K562 (cell line): ENCODE data around the gene RCOR1.

Experiments used
- CHCHD3 ChIP-seq: fragments of 250-450 bp; sonication (Bioruptor Pico); IDR thresholded peaks from 2 replicates; pipeline ENCODE4 v2.1.2; 2022; ENCODE audit warnings: mild to moderate bottlenecking
- CHD2 ChIP-seq: IDR thresholded peaks from 2 replicates; pipeline ENCODE4 v1.6.1; 2011; ENCODE audit warnings: low read depth, low read length
- CREBBP ChIP-seq: IDR thresholded peaks from one replicate; pipeline ENCODE4 v1.6.1; 2012; ENCODE audit warnings: low read depth, mild to moderate bottlenecking, control low read depth, inconsistent platforms, low read length
- CTCF ChIP-seq, 3 experiments: IDR thresholded peaks in 2 of 3; conservative IDR thresholded peaks in 1 of 3; 2 replicates each; pipeline ENCODE4 v1.5.1; 2011 to 2012; ENCODE audit warnings: low read length in 3 of 3, mild to moderate bottlenecking in 3 of 3, control low read depth in 2 of 3, improper control_type of control experiment in 1 of 3, inconsistent platforms in 1 of 3, low read depth in 1 of 3, mixed read lengths in 1 of 3, moderate library complexity in 1 of 3; ENCODE audit not compliant: insufficient read depth in 2 of 3
- ELF4 ChIP-seq: fragments of 450-650 bp; formaldehyde crosslinking; IDR thresholded peaks from 2 replicates; pipeline ENCODE4 v1.4.0; 2022; ENCODE audit warnings: missing genetic modification characterization
- FIP1L1 ChIP-seq: fragments of 200-400 bp; formaldehyde crosslinking; IDR thresholded peaks from 2 replicates; pipeline ENCODE4 v1.6.1; 2018; ENCODE audit warnings: mild to moderate bottlenecking, low read depth, low read length; ENCODE audit not compliant: poor library complexity, severe bottlenecking
- MXD1 ChIP-seq: fragments of 250-450 bp; sonication (Bioruptor Pico); IDR thresholded peaks from 2 replicates; pipeline ENCODE4 v1.8.0; 2021; ENCODE audit warnings: borderline replicate concordance, mild to moderate bottlenecking, moderate library complexity; ENCODE audit not compliant: poor library complexity, severe bottlenecking
- POLR2A ChIP-seq: fragments of 450-650 bp; conservative IDR thresholded peaks from 2 replicates; pipeline ENCODE4 v1.6.1; 2016
- RAD21 ChIP-seq, 2 experiments: fragments of 250-450 bp in 1 of 2; fragments of 450-650 bp in 1 of 2; sonication (Bioruptor Pico) in 1 of 2; formaldehyde crosslinking in 1 of 2; IDR thresholded peaks in 1 of 2; conservative IDR thresholded peaks in 1 of 2; 2 replicates each; pipeline versions ENCODE4 v1.4.0 to v1.8.0; 2020 to 2022; ENCODE audit warnings: mild to moderate bottlenecking in 2 of 2, moderate library complexity in 1 of 2
- RBM17 ChIP-seq: fragments of 200-400 bp; formaldehyde crosslinking; IDR thresholded peaks from 2 replicates; pipeline ENCODE4 v1.6.1; 2017; ENCODE audit warnings: low read depth, mild to moderate bottlenecking, low read length, borderline replicate concordance
- TARDBP ChIP-seq: fragments of 450-650 bp; IDR thresholded peaks from 2 replicates; pipeline ENCODE4 v1.6.1; 2016
- ZNF12 ChIP-seq: sonication (generic); formaldehyde crosslinking; IDR thresholded peaks from 2 replicates; pipeline ENCODE4 v1.4.0; 2020; ENCODE audit warnings: mild to moderate bottlenecking, missing genetic modification reagents
- ZNF274 ChIP-seq: IDR thresholded peaks from 2 replicates; pipeline ENCODE4 v1.6.1; 2011; ENCODE audit warnings: low read depth, mild to moderate bottlenecking, low read length, moderate library complexity, borderline replicate concordance
- ZNF707 ChIP-seq: fragments of 250-450 bp; sonication (Bioruptor Pico); conservative IDR thresholded peaks from 2 replicates; pipeline ENCODE4 v1.8.0; 2022; ENCODE audit warnings: inconsistent platforms, mild to moderate bottlenecking, moderate library complexity

- TF ChIP-seq CTCF (IDR thresholded peaks at IDR 0.05 in 2 of 3, conservative IDR thresholded peaks at IDR 0.05 in 1 of 3; ENCODE audit: insufficient read depth in 2 of 3, low read depth in 1 of 3, low read length in 3 of 3) (no peak), RAD21 (CRISPR knock-in tag; conservative IDR thresholded peaks at IDR 0.05 in 1 of 2, IDR thresholded peaks at IDR 0.05 in 1 of 2) (no peak), FIP1L1 (no peak), RBM17 (no peak), ZNF707 (CRISPR knock-in tag) (no peak), ZNF274 (no peak), CHD2 (no peak), TARDBP (no peak), ELF4 (CRISPR knock-in tag) (no peak), MXD1 (CRISPR knock-in tag) (no peak), ZNF12 (CRISPR knock-in tag) (no peak), POLR2A (no peak), CREBBP (no peak), CHCHD3 (CRISPR knock-in tag) (no peak)
Observed at GRCh38 chr14:102580550-102581110, 11.8 kb upstream of the RCOR1 start.
